ENCODE measurements around the gene DGCR8.

DGCR8 gene

DNA sequence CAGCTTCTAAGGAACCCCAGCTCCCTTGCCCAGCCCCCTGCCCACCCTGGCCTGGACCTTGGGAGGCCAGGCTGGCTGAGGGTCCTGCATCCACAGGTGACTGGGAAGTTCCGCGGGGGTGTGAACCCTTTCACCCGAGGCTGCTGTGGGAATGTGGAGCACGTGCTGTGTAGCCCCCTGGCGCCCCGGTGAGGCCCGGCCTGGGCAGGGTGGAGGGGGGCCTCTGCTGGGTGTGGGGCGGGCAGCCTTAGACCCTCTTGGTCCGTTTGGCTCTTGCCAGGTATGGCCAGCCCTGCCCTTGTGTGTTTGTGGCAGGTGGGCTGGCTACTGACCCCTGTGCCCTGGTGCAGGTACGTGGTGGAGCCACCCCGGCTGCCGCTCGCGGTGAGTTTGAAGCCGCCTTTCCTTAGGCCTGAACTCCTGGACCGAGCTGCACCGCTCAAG lies 60.5 kb downstream of the DGCR8 start:
- no peak for DNase-seq

DNA sequence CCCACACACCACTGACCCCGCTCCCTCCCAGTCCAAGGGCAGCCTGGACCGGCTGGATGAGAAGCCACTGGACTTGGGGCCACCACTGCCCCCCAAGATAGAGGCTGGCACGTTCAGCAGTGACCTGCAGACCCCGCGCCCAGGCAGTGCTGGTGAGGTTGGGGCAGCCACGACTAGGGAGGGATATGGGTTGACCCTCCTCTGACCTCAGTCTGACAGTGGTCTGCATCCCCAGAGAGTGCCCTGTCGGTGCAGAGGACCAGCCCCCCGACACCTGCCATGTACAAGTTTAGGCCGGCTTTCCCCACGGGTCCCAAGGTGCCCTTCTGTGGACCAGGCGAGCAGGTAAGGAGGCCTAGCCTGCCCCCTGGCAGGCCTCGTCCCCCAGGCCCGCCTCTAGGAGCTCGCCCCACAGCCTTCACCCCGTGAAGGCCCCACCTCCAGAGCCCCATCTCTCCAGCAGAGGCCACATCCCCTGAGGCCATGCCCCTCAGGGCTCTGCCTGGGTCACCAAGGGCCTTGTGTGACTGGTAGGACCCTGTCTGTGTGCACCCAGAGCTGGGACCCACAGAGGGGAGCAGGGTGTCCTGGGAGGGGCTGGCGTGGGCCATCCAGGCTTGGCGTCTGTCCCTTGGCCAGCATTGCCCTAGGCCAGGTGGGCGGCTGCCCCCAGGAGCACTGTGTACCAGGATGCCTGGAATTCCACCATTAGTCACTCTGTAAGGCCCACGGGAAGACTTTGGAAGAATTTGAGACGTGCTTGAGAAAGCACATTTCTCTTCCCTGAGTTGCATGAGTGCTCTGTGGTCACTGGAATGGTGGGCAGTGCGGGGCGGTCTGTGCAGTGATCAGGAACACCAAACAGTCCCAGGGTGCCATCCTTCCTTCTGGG lies 61.4 kb downstream of the DGCR8 start:
- DNase-seq, result no peak

DNA sequence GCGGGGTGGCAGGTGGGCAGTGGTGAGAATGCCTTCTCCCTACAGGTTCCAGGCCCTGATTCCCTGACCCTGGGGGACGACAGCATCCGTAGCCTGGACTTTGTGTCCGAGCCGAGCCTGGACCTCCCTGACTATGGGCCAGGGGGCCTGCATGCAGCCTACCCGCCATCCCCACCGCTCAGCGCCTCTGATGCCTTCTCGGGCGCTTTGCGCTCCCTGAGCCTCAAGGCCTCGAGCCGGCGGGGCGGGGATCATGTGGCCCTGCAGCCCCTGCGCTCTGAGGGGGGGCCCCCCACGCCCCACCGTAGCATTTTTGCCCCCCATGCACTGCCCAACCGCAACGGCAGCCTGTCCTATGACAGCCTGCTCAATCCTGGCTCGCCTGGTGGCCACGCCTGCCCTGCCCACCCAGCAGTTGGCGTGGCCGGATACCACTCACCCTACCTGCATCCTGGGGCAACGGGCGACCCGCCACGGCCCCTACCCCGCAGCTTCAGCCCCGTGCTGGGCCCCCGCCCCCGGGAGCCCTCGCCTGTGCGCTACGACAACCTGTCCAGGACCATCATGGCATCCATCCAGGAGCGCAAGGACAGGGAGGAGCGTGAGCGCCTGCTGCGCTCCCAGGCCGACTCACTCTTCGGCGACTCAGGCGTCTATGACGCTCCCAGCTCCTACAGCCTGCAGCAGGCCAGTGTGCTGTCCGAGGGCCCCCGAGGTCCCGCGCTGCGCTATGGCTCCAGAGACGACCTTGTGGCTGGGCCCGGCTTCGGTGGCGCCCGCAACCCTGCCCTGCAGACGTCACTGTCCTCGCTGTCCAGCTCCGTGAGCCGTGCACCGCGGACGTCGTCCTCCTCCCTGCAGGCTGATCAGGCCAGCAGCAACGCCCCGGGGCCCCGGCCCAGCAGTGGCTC lies 62.9 kb downstream of the DGCR8 start:
- DNase-seq, result no peak

DNA sequence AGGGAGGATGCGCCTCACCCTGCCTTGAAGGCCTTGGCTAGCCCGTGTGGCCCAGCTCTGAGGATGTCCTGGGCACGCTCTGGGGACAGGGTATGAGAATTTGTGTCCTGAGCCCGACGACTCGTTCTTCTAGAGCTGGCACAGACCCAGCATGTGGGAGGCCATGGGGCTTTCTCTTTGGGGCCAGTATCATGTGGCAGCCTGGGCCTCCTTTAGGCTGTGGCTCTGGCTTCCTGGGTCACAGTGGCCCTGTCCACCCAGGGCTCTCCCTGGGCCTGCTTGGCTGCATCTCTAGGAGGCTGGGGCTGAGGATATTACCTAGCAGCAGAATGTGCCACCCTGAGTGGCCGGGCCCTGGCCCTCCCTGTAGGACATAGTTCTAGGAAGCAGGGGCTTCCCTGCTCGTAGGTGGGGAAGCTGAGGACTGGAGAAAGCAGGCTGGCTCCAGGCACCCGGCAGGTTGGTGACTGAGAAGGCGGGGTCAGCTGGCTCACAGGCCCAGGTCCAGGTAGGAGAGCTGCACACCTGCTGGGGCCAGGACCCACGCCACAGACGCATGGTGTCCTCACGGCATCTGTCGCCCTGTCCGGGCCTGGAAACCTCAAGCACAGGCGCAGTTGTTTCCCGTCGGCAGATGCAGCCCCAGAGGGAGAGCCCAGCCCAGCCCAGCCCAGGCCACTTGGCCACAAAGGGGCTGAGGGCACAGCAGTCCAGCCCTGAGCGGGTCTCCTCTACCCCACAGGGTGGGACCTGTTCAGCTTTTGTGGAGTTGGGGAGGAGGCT lies 64.0 kb downstream of the DGCR8 start:
- DNase-seq, result no peak

DNA sequence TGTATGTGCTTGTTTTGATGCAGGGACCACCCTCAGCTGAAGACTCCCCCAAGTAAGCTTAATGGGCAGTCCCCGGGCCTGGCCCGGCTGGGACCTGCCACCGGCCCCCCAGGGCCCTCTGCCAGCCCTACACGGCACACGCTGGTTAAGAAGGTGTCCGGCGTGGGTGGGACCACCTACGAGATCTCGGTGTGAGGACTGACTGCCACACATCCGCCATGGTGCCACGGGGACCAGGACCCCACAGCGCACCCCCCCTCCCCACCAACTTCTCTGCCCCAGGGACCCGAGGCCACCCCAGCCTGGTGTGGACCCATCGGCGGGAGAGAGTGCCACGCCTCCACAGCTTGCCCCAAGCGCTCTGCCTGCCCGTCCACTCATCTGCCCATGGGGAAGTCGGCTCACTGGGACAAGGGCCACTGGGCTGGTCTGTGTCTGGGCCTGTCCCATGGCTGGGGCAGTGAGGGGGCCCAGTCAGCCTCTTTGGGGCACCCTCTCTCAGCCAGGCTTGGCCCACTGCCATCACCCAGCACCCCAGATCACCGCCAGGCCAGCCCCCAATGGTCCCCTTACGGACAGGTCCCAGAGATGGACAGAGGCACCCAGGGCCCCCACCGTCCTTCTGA lies 65.3 kb downstream of the DGCR8 start:
- no peak for DNase-seq

DNA sequence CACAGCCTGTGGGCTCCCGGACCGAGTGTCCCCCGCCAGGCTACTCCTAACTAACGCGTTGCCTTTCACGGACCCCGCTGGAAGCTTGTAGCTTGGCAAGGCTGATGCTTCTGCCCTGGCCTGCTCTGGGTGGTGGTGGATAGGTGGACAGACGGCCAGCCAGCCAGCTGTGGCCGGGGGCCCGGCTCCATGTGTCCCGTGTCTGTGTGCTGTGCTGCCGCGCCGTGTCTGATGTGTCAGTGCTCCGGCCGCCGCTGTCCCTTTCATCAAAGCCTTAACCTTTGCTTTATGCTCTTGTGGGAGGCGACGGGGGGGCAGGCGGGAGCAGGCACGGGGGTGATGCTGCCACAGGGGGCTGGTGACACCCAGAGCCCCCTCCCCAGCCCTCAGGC lies 65.8 kb downstream of the DGCR8 start:
- no peak for DNase-seq

DNA sequence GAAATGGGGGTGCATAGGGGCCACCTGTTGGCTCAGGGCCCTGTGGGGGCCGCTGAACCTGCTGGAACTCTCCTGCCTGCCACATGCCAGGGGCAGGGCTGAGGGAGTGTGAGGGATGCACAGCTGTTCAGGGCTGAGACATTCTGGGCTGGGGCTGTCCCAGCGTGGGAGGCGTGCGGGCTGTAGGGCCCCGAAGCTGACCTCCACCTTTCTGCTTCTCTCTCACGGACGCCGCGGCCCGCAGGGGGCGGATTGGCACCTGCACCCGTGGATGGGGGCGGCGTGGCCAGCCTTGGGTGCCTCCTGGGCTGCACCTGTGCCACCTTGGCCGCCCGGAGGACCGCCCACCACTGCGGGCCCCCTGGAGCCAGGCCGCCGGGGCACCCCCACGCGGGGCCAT lies 66.7 kb downstream of the DGCR8 start:
- DNase-seq, result no peak

DNA sequence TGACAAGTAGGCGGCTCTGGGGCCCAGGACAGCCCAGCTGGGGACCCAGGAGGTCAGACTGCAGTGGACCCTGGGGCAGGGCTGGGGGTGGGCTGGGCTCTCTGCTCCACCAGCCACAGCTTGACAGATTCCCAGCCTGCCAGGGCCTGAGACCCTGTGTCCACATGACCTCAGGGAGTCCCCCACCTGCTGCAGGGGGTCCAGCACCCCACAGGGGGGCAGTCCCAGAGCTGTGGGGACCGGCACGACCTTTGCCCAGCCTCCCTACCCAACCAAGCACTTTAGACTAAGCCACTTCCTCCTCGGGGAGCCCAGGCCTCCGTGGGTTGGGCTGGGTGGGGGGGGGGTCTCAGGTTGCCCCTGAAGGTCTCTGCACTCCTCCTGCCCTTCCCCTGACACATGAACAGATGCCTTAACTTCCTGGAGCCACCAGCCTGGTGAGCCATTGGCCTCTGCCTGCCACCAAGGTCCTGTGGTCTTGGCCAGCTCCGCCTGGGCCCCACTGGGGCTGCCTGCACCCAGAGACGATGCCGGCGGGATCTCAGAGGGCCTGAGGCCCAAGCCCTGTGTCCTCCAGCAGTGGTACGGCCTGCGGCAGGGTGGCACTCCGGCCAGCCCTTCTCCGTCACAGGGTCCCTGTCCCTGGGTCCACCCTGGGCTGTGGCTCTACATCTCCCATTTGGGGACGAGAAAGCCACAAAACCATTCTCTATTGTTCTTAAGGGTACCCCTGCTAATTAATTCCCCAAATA lies 67.4 kb downstream of the DGCR8 start:
- DNase-seq, result no peak

DNA sequence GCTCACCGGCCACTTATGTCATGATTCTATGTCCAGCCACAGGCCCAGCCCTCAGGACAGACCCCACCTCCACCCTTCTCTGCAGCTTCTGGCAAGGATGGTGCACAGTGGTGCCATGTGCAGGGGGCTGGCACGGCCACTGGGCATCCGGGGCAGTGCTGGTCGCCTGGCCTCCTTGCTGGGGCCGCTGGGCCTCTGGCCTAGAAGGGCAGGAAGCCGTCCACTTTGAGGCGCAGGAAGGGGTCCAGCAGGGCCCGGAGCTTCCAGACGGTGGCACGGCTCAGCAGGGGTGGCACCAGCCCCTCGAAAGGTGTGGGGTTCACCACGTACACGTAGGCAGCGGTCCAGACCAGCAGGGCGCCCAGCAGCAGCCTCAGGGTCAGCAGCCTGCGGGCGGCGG lies 68.4 kb downstream of the DGCR8 start:
- DNase-seq, result no peak

DNA sequence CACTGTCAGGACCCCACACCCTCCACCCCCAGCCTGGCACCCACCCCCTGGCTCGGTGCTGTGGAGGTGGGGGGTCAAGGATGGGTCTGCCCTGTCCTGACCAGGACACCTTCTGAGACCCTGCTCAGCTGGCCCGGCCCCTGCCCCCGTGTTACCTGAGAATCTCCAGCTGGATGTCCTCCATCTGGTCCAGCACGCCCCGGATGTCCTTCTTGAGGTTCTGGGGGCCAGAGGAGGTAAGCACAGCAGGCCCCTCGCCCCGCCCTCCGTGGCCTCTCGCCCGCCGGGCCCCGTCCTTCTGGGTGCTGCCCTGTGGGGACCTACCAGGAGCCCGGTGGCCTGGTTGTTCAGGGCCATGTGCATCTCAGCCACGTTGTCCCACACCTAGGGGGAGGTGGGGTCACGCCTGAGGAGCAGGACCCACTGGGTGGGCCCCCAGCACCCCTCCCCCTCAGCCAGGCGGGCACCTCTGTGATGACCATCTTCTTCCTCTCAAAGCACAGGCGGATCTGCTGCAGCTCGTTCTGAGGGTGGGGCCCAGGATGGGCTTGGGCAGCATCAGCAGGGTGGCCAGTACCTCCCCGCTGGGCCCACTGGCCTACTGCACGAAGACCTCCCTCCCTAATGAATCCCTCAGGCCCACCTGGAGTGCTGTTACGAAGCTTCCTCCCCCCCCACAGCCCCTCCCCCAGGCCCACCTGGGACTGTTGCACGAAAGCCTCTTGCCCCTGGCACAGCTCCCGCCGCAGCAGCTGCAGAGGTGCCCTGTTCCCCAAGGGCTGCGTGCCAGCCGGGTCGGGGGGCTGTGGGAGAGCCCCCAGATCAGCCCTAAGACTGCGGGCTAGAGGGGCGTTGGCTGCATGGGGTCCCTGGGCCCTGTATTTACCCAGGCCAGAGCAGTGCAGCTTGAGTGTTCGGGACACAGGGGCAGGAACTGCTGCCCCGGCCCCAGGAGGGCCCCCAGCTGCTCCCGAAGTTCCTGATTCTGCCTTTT lies 69.5 kb downstream of the DGCR8 start:
- DNase-seq, result no peak

DNA sequence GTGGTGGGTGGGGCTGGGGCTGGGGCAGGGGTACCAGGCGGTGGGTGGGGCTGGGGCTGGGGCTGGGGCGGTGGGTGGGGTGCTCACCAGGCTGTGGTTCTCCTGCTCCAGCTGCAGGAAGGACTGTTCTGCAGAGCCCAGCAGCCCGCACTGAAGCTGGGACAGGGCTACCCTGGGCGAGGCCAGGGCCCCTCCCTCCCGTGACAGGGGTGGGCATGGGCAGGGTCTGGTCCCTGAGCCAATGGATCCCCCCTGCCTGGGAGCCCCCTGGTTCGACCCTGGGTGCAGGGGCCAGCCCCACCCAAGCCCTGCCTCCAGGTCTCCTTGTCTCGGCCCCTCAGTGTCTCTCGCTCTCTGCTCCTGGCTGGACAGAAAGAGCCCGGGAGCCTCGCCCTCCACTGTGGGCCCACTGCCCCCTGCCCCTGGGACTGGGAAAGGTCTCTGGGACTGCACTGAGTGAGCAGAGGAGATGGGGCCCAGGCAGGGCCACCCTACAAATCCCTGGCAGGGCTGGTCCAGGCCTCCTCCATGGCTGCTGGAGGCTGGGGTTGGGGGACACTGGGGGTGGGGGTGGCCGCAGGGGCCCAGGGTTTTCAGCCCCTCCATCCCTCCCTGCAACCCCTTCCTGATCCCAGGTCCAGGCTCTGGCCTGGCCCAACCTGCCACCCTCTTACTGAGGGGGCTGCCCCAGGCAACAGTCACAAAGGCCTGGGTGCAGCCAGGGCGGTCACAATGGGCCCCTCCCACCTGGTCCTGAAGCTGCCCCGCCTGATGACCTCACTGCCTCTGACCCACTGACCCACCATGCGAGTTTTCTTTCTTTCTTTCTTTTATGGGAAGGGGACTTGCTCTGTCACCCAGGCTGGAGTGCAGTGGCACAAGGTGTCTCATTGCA lies 70.6 kb downstream of the DGCR8 start, which contains the start of gene CCDC188:
TSS of gene CCDC188 (minus strand) at position 675 of the 895 bp plus-strand sequence. CDS start at position 606, 69 bp downstream.
- no peak for DNase-seq

DNA sequence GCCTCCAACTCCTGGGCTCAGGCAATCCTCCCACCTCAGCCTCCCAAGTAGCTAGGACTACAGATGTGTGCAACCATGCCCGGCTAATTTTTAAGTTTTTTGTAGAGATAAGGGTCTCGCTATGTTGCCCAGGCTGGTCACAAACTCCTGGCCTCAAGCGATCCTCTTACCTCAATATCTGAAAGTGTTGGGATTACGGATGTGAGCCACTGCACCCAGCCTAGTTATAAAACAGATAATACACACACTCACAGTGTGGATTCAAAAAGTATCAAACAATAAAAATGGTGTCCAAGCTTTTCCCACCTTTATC lies 71.2 kb downstream of the DGCR8 start:
- no peak for DNase-seq

DNA sequence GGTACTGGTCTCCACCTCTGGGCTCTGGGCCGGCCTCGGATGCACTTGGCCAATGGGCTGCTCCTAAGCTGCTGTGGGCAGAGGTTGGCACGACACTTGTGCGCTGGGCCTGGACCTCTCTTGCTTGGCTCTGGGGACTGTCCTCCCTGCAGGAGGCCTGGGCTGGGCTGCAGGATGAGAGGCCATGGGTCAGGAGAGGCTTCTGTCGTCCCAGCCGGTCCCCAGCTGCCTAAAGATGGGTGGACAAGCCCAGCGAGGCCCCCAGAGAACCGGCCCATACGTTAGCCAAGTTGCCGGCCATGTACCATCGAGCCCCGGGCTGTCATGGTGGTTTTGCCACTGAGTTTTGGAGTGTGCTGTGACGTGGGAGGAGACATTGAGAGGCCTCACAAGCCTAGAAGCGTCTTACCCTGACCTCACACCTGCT lies 72.4 kb downstream of the DGCR8 start:
- DNase-seq, result no peak

DNA sequence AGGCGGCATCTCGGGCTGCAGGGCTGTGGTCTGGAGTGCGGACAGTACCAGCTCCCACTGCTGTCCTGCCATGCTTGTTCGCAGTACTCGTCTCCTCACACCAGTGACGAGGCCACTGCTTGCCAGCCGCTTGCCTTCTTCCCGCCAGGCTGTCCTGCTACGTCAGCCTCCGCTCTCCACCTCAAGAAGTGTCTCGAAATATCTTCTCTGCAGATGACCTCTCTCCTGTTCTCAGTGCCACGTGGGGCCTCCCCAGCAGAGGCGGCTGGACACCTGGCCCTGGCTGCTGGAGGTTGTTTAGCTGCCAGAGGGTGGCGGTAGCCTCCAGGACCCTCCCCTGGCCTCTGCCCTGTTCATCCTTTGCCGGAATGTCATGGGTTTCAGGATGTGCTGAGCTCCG lies 73.9 kb downstream of the DGCR8 start:
- DNase-seq, result no peak

DNA sequence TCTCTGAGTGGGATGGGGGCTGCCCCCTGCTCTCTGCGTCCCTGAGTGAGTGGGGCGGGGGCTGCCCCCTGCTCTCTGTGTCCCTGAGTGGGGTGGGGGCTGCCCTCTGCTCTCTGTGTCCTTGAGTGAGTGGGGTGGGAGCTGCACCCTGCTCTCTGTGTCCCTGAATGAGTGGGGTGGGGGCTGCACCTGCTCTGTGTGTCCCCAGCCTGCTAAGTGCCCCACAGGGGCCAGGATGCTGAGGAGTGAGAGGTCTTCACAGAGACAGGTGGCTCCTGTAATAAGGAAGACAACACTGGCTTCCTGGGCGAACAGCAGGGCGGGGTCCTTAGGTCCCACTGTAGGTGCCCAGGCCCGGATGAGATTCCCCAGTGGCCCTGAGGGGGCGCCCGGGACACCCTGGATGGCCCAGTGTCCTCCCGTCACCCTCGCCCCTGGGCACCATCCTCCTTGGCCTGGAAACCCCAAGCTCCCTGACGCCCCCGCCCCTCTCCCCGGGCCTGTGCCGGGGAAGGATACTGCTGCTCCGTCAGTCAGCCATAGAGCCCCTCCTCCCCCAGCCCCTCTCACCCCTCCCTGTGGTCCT lies 74.7 kb downstream of the DGCR8 start:
- DNase-seq, result no peak

DNA sequence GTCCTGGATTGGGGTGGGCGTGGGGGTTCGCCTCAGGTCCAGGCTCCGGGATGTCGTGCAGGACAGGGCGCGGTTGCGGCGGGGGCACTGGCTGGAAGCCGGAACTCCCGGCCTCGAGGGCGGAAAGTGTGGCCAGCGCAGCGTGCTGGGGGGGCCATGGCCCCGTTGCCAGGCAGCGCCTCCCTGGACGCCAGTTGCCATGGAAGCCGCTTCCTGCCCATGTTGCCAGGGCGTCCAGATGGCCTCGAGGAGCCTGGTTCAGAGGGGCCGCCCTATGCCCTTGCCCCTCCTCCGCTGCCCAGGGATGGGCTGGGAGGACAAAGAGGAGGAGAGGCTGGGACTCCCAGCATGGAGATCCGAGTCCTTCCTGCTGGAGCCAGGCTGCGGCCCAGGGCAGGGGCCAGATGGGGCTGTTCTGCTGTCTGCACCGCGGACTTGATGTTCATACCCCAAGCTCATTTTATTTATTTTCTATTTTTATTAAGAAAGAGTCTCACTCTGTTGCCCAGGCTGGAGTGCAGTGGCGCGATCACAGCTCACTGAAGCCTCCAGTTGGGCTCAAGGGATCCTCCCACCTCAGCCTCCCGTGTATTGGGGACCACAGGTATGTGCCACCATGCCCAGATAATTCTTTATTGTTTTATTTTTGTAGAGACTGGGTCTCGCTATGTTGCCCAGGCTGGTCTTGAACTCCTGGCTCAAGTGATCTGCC lies 75.4 kb downstream of the DGCR8 start:
- no peak for DNase-seq

DNA sequence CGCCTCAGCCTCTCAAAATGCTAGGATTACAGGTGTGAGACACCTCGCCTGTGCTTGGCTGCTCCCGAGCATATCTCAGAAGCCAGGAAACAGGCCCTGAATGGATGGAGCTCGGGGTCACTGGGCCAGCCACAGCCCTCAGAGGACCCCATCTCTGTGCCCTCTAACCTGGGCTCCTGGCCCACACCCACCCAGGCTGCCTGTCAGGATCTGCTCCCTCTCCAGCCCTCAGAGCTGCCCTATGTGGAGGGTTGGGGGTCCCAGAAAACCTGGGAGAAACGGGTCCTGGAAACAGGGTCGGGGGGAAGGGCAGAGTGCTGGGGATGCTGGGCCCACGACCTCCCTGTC lies 76.0 kb downstream of the DGCR8 start:
- DNase-seq, result no peak

Data from activated CD4-positive, alpha-beta T cell treated with anti-CD3 and anti-CD28 coated beads, Interleukin-2, amount 50 U/mL, for 1 hour (primary cell).